Esophagus squamous epithelium (tissue), 5 donors: ENCODE data around the gene FHIT. TPM values are rescaled to one million over a fixed set of nuclear protein-coding genes. Genes with fewer than 3 reads are reported as not detected.

Source experiments
- DNase-seq: peaks from one replicate; lab custom pipeline; 2025; lab: John Stamatoyannopoulos, UW
- H3K27ac ChIP-seq, 4 donors: fragments of 200-600 bp; sonication (generic); one replicate each; pipeline ENCODE4 v1.5.1; 2016 to 2019; ENCODE audit warnings: mild to moderate bottlenecking in 1 of 4
- H3K27me3 ChIP-seq, 4 donors: fragments of 200-600 bp; sonication (generic); 1 replicate in 3 of 4; 2 replicates in 1 of 4; pipeline versions ENCODE4 v1.5.1 to v1.6.0; 2017 to 2021; ENCODE audit warnings: antibody characterized with exemption in 1 of 4
- H3K36me3 ChIP-seq, 3 donors: fragments of 200-600 bp; sonication (generic); one replicate each; pipeline ENCODE4 v1.5.1; 2016 to 2019
- H3K4me1 ChIP-seq, 3 donors: fragments of 200-600 bp; sonication (generic); one replicate each; pipeline ENCODE4 v1.5.1; 2017 to 2019
- H3K4me3 ChIP-seq, 4 donors: fragments of 200-600 bp; sonication (generic); 1 replicate in 3 of 4; 2 replicates in 1 of 4; pipeline ENCODE4 v1.5.1; 2016 to 2019; ENCODE audit warnings: mild to moderate bottlenecking in 2 of 4, moderate library complexity in 1 of 4
- H3K9me3 ChIP-seq, 3 donors: fragments of 200-600 bp; sonication (generic); one replicate each; pipeline ENCODE4 v1.5.1; 2016 to 2019
- CTCF ChIP-seq, 6 experiments: fragments of 450-650 bp in 4 of 6; fragments of 200-600 bp in 2 of 6; sonication (generic) in 2 of 6; IDR thresholded peaks; one replicate each; pipeline ENCODE4 v1.5.1; 2016 to 2019; ENCODE audit warnings: antibody characterized with exemption in 6 of 6, mild to moderate bottlenecking in 4 of 6, moderate library complexity in 4 of 6
- POLR2A ChIP-seq, 4 donors: fragments of 450-650 bp; IDR thresholded peaks; one replicate each; pipeline ENCODE4 v1.6.1; 2017; ENCODE audit warnings: antibody characterized with exemption in 4 of 4, mild to moderate bottlenecking in 4 of 4, moderate library complexity in 3 of 4
- WGBS, 2 donors: methylation state at CpG; one replicate each; pipeline ENCODE4 v1.1.5; 2018; 5-methylcytosine and 5-hydroxymethylcytosine counted together
- intact Hi-C: fragments of 100-400 bp; cut with DNase I; formaldehyde crosslinking; loops from one replicate; pipeline ENCODE4 v1.15.0; 2022
- total RNA-seq, 4 donors: library from RNA; depleted of rRNA; stranded (reverse); fragments of >200 nt; gene quantifications; one replicate each; pipeline ENCODE4 v1.1.0, GENCODE V29; 2016
- donor health status: DM: yes; HTN: yes; CAD: no.

The FHIT gene
- total RNA-seq, 4 donors from 2014 or later = 0.64 to 5.7 (median 3.1) TPM

- TF ChIP-seq CTCF (IDR thresholded peaks at IDR 0.05) = no peak
- no peak for TF ChIP-seq POLR2A (IDR thresholded peaks at IDR 0.05)
- 70 to 73% methylated on average over 1 of the region's 1 CpG for WGBS, 2 donors
- no peak overlapping the region for H3K4me3 ChIP-seq
Observed at GRCh38 chr3:61172203-61172602, 79.0 kb downstream of the FHIT start.

GRCh38 chr3:61169621-61170251, 81.5 kb downstream of the FHIT start:
- peaks cover 0 to 7% (median 0%) of the 10 kb centered on the region in 3 donors for H3K36me3 ChIP-seq
- no peak overlapping the region for H3K27ac ChIP-seq
- no peaks in the 10 kb centered on the region for H3K4me1 ChIP-seq
- DNase-seq = no peak
- TF ChIP-seq POLR2A (IDR thresholded peaks at IDR 0.05) (no peak), CTCF (IDR thresholded peaks at IDR 0.05) (no peak)
- intact Hi-C loops = no loop called here
- H3K27me3 ChIP-seq = no peaks in the 10 kb centered on the region
- no peak overlapping the region for H3K4me3 ChIP-seq
- 94 to 97% methylated on average over 2 of the region's 2 CpGs for WGBS, 2 donors
- H3K9me3 ChIP-seq = peaks cover 0 to 5% (median 0%) of the 10 kb centered on the region in 3 donors

More at GRCh38 chr3:61172203-61172602, 79.0 kb downstream of the FHIT start:
- H3K9me3 ChIP-seq = no peaks in the 10 kb centered on the region
- no peak overlapping the region for H3K27ac ChIP-seq
- DNase-seq = no peak
- intact Hi-C loops = no loop called here
- no peaks in the 10 kb centered on the region for H3K36me3 ChIP-seq
- H3K4me1 ChIP-seq = no peaks in the 10 kb centered on the region
- H3K27me3 ChIP-seq = no peaks in the 10 kb centered on the region

- H3K4me3 ChIP-seq = no peak overlapping the region
- intact Hi-C loops = no loop called here
- H3K27me3 ChIP-seq = no peaks in the 10 kb centered on the region
- no peaks in the 10 kb centered on the region for H3K4me1 ChIP-seq
- WGBS, 2 donors = 80 to 96% methylated on average over 3 of the region's 3 CpGs
- H3K27ac ChIP-seq = no peak overlapping the region
- no peak for DNase-seq
- peaks cover 0 to 7% (median 0%) of the 10 kb centered on the region in 3 donors for H3K36me3 ChIP-seq
- H3K9me3 ChIP-seq = peaks cover 0 to 5% (median 0%) of the 10 kb centered on the region in 3 donors
- TF ChIP-seq POLR2A (IDR thresholded peaks at IDR 0.05) (no peak), CTCF (IDR thresholded peaks at IDR 0.05) (no peak)
Observed at GRCh38 chr3:61168286-61168685, 83.0 kb downstream of the FHIT start.

GRCh38 chr3:61162965-61163364, 88.3 kb downstream of the FHIT start:
- no peaks in the 10 kb centered on the region for H3K27me3 ChIP-seq
- H3K27ac ChIP-seq = no peak overlapping the region
- TF ChIP-seq CTCF (IDR thresholded peaks at IDR 0.05) = no peak
- no peak for TF ChIP-seq POLR2A (IDR thresholded peaks at IDR 0.05)
- H3K36me3 ChIP-seq = peaks cover 0 to 7% (median 0%) of the 10 kb centered on the region in 3 donors
- H3K4me1 ChIP-seq = no peaks in the 10 kb centered on the region
- H3K4me3 ChIP-seq = no peak overlapping the region
- 88 to 91% methylated on average over 2 of the region's 2 CpGs for WGBS, 2 donors
- peaks cover 0 to 5% (median 0%) of the 10 kb centered on the region in 3 donors for H3K9me3 ChIP-seq
- intact Hi-C loops = no loop called here
- DNase-seq = no peak

- Histone ChIP-seq H3K4me3 (no peak overlapping the region), H3K36me3 (no peaks in the 10 kb centered on the region), H3K4me1 (no peaks in the 10 kb centered on the region), H3K27me3 (no peaks in the 10 kb centered on the region), H3K9me3 (no peaks in the 10 kb centered on the region), H3K27ac (no peak overlapping the region)
- TF ChIP-seq CTCF (IDR thresholded peaks at IDR 0.05) (no peak), POLR2A (IDR thresholded peaks at IDR 0.05) (no peak)
- intact Hi-C loops = no loop called here
- no peak for DNase-seq
Observed at GRCh38 chr3:61158667-61159066, 92.6 kb downstream of the FHIT start.
